Panc1 (cell line): ENCODE data around the gene LRRK1. TPM values are rescaled to one million over a fixed set of nuclear protein-coding genes. Genes with fewer than 3 reads are reported as not detected.

Experiments used
- ATAC-seq: fragments of 200-7000 bp; cut with Tn5 transposase; 2 replicates; pipeline ENCODE4 v1.9.1; 2020; ENCODE audit warnings: mild to moderate bottlenecking, moderate library complexity
- BruUV-seq: library from RNA; stranded (reverse); fragments of 400-500 nt; replicated peaks from 2 replicates; lab custom pipeline; 2021; lab: Mats Ljungman, UMichigan
- CTCF ChIA-PET: fragments of 300-600 bp; sonication (Branson Sonifier 250); formaldehyde crosslinking; loops from one replicate; lab custom pipeline; 2022; ENCODE audit warnings: antibody characterized with exemption; lab: Charles Lee
- POLR2A ChIA-PET: fragments of 300-600 bp; sonication (Branson Sonifier 250); formaldehyde crosslinking; loops from one replicate; lab custom pipeline; 2022; ENCODE audit warnings: antibody characterized with exemption; lab: Charles Lee
- DNase-seq: peaks from one replicate; pipeline ENCODE4 v3.0.0-alpha.2; 2010; ENCODE audit warnings: low read depth, low spot score
- H3K27ac ChIP-seq: 2 replicates; pipeline ENCODE4 v1.5.1; 2011; ENCODE audit warnings: mild to moderate bottlenecking, low read length, inconsistent platforms
- H3K27me3 ChIP-seq: fragments of 200-500 bp; sonication (Bioruptor generic); 2 replicates; pipeline ENCODE4 v1.6.0; 2014; ENCODE audit warnings: low read length, inconsistent platforms; ENCODE audit not compliant: control insufficient read depth, insufficient read depth
- H3K36me3 ChIP-seq: fragments of 200-500 bp; sonication (Bioruptor generic); 2 replicates; pipeline ENCODE4 v1.5.1; 2014; ENCODE audit warnings: inconsistent platforms, mild to moderate bottlenecking, low read length, moderate library complexity; ENCODE audit not compliant: control insufficient read depth, insufficient read depth
- H3K4me1 ChIP-seq: 2 replicates; pipeline ENCODE4 v1.5.1; 2011; ENCODE audit warnings: inconsistent platforms, mild to moderate bottlenecking, low read length, moderate library complexity; ENCODE audit not compliant: control insufficient read depth, insufficient read depth
- H3K4me3 ChIP-seq, 2 experiments: 2 replicates each; pipeline ENCODE4 v1.5.1; 2011 to 2012; ENCODE audit warnings: low read depth in 2 of 2, low read length in 2 of 2, mild to moderate bottlenecking in 2 of 2, inconsistent platforms in 1 of 2, moderate library complexity in 1 of 2
- H3K9me3 ChIP-seq: fragments of 200-500 bp; sonication (Bioruptor generic); 2 replicates; pipeline ENCODE4 v1.5.1; 2014; ENCODE audit warnings: low read depth, mild to moderate bottlenecking, inconsistent platforms, low read length, moderate library complexity; ENCODE audit not compliant: control insufficient read depth, insufficient read depth
- POLR2AphosphoS5 ChIP-seq: IDR thresholded peaks from 2 replicates; pipeline ENCODE4 v1.6.1; 2012; ENCODE audit warnings: mild to moderate bottlenecking, low read depth, low read length, moderate library complexity
- REST ChIP-seq, 2 experiments: IDR thresholded peaks; 2 replicates each; pipeline ENCODE4 v1.6.1; 2011 to 2012; ENCODE audit warnings: low read depth in 2 of 2, control low read depth in 1 of 2, low read length in 1 of 2, mild to moderate bottlenecking in 1 of 2, moderate library complexity in 1 of 2; ENCODE audit not compliant: insufficient read depth in 1 of 2
- TCF7L2 ChIP-seq: IDR thresholded peaks from 2 replicates; pipeline ENCODE4 v1.6.1; 2011; ENCODE audit warnings: mild to moderate bottlenecking, low read depth, low read length, inconsistent platforms
- in situ Hi-C: cut with HindIII; loops from 2 replicates; pipeline ENCODE4 v1.10.0; 2016; ENCODE audit warnings: low sequenced_read_pairs, low pct_unique_long_range_greater_than_20kb
- intact Hi-C: fragments of 100-400 bp; cut with micrococcal nuclease; formaldehyde crosslinking; loops from one replicate; pipeline ENCODE4 v1.10.0; 2022; ENCODE audit not compliant: unreplicated experiment
- total RNA-seq: library from RNA; stranded (reverse); gene quantifications from one replicate; pipeline ENCODE4 v1.2.1, GENCODE V29; 2021; ENCODE audit not compliant: unreplicated experiment
- TF ChIP-seq, protein P1 (sequence below): fragments of 450-650 bp; IDR thresholded peaks from 2 replicates; pipeline ENCODE4 v1.5.1; 2017; ENCODE audit warnings: mild to moderate bottlenecking

LRRK1 gene
- total RNA-seq, 1 experiment from 2014 or later, result 88.0 TPM

- 0 out of 2 replicates have a peak, but pooled peaks cover 9% of the 10 kb centered on the region for H3K36me3 ChIP-seq
- no TSS peak for BruUV-seq
- ATAC-seq, result no peak
- TF ChIP-seq REST (IDR thresholded peaks at IDR 0.05; ENCODE audit: insufficient read depth in 1 of 2, low read depth in 2 of 2, low read length in 1 of 2) (no peak), POLR2AphosphoS5 (no peak), TCF7L2 (no peak)
- TF ChIP-seq, protein P1, sequence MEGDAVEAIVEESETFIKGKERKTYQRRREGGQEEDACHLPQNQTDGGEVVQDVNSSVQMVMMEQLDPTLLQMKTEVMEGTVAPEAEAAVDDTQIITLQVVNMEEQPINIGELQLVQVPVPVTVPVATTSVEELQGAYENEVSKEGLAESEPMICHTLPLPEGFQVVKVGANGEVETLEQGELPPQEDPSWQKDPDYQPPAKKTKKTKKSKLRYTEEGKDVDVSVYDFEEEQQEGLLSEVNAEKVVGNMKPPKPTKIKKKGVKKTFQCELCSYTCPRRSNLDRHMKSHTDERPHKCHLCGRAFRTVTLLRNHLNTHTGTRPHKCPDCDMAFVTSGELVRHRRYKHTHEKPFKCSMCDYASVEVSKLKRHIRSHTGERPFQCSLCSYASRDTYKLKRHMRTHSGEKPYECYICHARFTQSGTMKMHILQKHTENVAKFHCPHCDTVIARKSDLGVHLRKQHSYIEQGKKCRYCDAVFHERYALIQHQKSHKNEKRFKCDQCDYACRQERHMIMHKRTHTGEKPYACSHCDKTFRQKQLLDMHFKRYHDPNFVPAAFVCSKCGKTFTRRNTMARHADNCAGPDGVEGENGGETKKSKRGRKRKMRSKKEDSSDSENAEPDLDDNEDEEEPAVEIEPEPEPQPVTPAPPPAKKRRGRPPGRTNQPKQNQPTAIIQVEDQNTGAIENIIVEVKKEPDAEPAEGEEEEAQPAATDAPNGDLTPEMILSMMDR, result no peak
- intact Hi-C loops (no loop called here), in situ Hi-C loops (no loop called here)
- H3K27ac ChIP-seq, result no peak overlapping the region
- ChIA-PET CTCF (no interaction called here), POLR2A (no interaction called here)
- H3K4me3 ChIP-seq, result no peak overlapping the region
- H3K4me1 ChIP-seq, result no peaks in the 10 kb centered on the region
- H3K27me3 ChIP-seq, result no peaks in the 10 kb centered on the region
- no peak for DNase-seq
- H3K9me3 ChIP-seq, result no peaks in the 10 kb centered on the region
These were observed 27.2 kb upstream of the LRRK1 start for GRCh38 chr15:100892013-100892355.

DNA sequence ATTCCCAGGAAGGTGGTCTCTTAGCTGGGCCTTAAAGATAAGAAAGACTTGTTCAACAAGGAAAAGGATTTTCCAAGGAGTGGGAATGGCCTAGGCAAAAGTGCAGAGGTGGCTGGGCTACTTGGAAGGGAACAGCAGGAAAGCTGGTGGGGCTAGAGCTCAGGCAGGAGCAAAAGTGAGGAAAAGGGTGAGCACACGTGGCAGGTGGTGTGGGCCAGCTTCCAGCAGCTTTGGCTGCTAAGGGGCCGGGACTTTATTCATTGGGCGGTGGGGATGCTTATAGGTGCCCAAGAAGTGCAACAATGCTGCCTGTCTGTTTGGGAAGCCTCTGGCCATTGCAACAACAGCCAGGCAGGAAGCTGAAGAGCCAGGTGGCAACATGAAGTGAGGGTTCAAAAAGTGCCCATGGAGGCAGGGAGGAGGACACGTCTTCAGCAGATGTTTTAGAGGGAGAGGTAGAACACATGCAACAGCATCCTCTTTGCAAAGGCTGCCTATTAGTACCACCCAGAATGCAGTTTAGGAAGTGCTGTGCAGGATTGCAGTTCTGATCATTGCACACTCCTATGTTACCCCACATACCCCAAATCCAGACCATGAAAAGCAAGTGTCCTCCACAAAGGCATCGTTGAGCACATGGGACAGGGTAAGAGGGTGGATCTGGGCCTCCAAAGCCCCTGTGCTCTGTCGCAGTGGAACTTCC, 25.7 kb upstream of the LRRK1 start:
- ChIA-PET POLR2A (no interaction called here), CTCF (no interaction called here)
- BruUV-seq, result no TSS peak
- H3K9me3 ChIP-seq, result no peaks in the 10 kb centered on the region
- no peak overlapping the region for H3K27ac ChIP-seq
- intact Hi-C loops (no loop called here), in situ Hi-C loops (no loop called here)
- no peak overlapping the region for H3K4me3 ChIP-seq
- no peak for DNase-seq
- peaks cover 9% of the 10 kb centered on the region; the same call in 1 of the 2 replicates for H3K36me3 ChIP-seq
- H3K27me3 ChIP-seq, result no peaks in the 10 kb centered on the region
- H3K4me1 ChIP-seq, result no peaks in the 10 kb centered on the region
- TF ChIP-seq REST (IDR thresholded peaks at IDR 0.05; ENCODE audit: insufficient read depth in 1 of 2, low read depth in 2 of 2, low read length in 1 of 2), result no peak
- TF ChIP-seq, protein P1, result no peak
- no peak for ATAC-seq
